C4-2B (cell line): ENCODE data around the gene CTIF.

Source experiments
- ZFX ChIP-seq: fragments of 450-650 bp; IDR thresholded peaks from 2 replicates; pipeline ENCODE4 v1.6.1; 2017
- TF ChIP-seq, protein P1 (sequence below): fragments of 450-650 bp; conservative IDR thresholded peaks from 2 replicates; pipeline ENCODE4 v1.5.1; 2017; ENCODE audit warnings: mild to moderate bottlenecking

GRCh38 chr18:48578289-48578688, 39.5 kb downstream of the CTIF start:
- TF ChIP-seq, protein P1, sequence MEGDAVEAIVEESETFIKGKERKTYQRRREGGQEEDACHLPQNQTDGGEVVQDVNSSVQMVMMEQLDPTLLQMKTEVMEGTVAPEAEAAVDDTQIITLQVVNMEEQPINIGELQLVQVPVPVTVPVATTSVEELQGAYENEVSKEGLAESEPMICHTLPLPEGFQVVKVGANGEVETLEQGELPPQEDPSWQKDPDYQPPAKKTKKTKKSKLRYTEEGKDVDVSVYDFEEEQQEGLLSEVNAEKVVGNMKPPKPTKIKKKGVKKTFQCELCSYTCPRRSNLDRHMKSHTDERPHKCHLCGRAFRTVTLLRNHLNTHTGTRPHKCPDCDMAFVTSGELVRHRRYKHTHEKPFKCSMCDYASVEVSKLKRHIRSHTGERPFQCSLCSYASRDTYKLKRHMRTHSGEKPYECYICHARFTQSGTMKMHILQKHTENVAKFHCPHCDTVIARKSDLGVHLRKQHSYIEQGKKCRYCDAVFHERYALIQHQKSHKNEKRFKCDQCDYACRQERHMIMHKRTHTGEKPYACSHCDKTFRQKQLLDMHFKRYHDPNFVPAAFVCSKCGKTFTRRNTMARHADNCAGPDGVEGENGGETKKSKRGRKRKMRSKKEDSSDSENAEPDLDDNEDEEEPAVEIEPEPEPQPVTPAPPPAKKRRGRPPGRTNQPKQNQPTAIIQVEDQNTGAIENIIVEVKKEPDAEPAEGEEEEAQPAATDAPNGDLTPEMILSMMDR = no peak
- TF ChIP-seq ZFX = no peak
